Lower leg skin (tissue), 3 donors: ENCODE measurements around the gene CCBE1.

Source experiments
- CTCF ChIP-seq, 3 donors: fragments of 450-650 bp; IDR thresholded peaks; one replicate each; pipeline ENCODE4 v1.5.1; 2016; ENCODE audit warnings: antibody characterized with exemption in 3 of 3, mild to moderate bottlenecking in 3 of 3, moderate library complexity in 2 of 3
- POLR2A ChIP-seq, 2 donors: fragments of 450-650 bp; IDR thresholded peaks; one replicate each; pipeline ENCODE4 v1.6.1; 2016 to 2017; ENCODE audit warnings: antibody characterized with exemption in 2 of 2, mild to moderate bottlenecking in 1 of 2, moderate library complexity in 1 of 2

DNA sequence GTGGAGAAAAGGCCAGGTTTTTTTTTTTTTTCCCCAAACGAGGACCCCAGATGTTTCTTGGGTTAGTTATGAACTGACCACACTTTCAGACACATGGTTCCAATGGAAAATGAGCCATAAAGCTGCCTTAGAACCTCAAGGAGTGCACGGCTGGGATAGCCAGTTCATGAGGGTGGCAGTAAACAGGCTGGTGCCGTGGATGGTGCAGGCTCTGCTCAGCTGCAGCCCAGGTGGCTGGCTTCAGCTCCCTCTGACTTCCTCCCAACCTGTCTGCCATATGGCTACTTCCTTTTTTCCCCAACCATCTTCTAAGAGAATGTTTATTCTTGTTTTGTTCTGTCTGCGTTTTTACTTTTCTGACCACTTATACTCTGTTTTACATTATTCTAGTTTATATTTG is 228.4 kb downstream of the CCBE1 start:
- TF ChIP-seq CTCF (IDR thresholded peaks at IDR 0.05) = no peak
- no peak for TF ChIP-seq POLR2A (IDR thresholded peaks at IDR 0.05)
